Measurements from ENCODE around the gene OR2A5. TPM values are rescaled to one million over a fixed set of nuclear protein-coding genes. Genes with fewer than 3 reads are reported as not detected.

The OR2A5 gene
- total and polyA plus RNA-seq, 3 donors from 2014 or later = 0.31 to 0.43 TPM; not detected in 1

DNA sequence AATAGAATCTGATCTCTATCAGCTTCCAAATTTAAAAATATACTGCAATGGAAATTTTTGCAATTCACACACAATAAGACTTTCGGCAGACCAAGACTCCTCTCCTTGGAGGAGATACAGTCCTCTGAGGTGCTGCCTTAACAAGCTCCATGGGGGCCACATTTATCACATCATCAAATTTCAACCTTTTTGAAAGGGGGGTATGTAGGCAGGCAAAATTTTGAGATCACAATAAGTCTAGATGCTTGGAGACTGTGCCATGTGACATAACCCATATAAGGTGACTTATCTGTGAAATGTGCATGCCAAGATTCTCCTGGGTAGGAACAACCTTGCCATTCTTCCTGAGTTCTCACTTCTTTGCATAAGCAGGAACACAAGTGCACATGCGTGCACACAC lies 37.2 kb downstream of the OR2A5 start, which contains the start of gene OR2A12:
Gene OR2A12, plus strand, starts transcription at position 301 of the 400 bp plus-strand sequence. CDS start 8,830 bp downstream, outside the sequence.
- no peak for DNase-seq
- Histone ChIP-seq H3K36me3 (ENCODE audit: low read depth, missing control alignments) (no peaks in the 10 kb centered on the region), H3K4me3 (no peak within 1 kb of the TSS), H3K9me3 (no peaks in the 10 kb centered on the region), H3K27me3 (no peaks in the 10 kb centered on the region), H3K27ac (no peak within 1 kb of the TSS), H3K4me1 (no peaks in the 10 kb centered on the region)
- intact Hi-C loops (cut with DNase I; ENCODE audit: low total_unique reads) = no loop called here
- WGBS, 2 donors = 94 to 95% methylated on average over 2 of the region's 2 CpGs
- TF ChIP-seq, protein P1, sequence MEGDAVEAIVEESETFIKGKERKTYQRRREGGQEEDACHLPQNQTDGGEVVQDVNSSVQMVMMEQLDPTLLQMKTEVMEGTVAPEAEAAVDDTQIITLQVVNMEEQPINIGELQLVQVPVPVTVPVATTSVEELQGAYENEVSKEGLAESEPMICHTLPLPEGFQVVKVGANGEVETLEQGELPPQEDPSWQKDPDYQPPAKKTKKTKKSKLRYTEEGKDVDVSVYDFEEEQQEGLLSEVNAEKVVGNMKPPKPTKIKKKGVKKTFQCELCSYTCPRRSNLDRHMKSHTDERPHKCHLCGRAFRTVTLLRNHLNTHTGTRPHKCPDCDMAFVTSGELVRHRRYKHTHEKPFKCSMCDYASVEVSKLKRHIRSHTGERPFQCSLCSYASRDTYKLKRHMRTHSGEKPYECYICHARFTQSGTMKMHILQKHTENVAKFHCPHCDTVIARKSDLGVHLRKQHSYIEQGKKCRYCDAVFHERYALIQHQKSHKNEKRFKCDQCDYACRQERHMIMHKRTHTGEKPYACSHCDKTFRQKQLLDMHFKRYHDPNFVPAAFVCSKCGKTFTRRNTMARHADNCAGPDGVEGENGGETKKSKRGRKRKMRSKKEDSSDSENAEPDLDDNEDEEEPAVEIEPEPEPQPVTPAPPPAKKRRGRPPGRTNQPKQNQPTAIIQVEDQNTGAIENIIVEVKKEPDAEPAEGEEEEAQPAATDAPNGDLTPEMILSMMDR (IDR thresholded peaks at IDR 0.05) = no peak
- no peak for TF ChIP-seq POLR2A (IDR thresholded peaks at IDR 0.05)

DNA sequence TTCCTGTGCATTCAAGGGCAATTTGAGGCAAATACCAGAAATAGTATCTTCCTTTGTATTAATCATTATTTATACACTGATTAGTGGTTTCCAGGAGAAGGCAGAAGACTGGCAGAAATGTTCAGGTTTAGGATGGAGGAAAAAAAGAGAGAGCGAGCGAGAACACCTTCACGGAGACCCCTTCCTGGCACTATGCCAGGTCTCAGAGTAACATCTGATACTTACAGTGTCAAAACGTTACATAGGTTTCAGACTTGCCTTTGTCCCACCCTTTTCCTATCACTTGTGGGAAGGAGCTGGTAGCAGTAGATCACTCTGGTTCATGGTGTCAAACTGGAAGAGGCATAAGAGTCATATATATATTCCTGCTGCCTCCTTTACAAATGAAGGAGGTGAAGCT lies 38.0 kb downstream of the OR2A5 start:
- TF ChIP-seq, protein P1 (IDR thresholded peaks at IDR 0.05) = no peak
- TF ChIP-seq POLR2A (IDR thresholded peaks at IDR 0.05) = no peak
- Histone ChIP-seq H3K4me1 (no peaks in the 10 kb centered on the region), H3K36me3 (ENCODE audit: low read depth, missing control alignments) (no peaks in the 10 kb centered on the region), H3K9me3 (no peaks in the 10 kb centered on the region), H3K27me3 (no peaks in the 10 kb centered on the region), H3K27ac (no peak overlapping the region), H3K4me3 (no peak overlapping the region)
- intact Hi-C loops (cut with DNase I; ENCODE audit: low total_unique reads) = no loop called here
- no peak for DNase-seq
- WGBS, 2 donors = 52 to 59% methylated on average over 4 of the region's 4 CpGs

DNA sequence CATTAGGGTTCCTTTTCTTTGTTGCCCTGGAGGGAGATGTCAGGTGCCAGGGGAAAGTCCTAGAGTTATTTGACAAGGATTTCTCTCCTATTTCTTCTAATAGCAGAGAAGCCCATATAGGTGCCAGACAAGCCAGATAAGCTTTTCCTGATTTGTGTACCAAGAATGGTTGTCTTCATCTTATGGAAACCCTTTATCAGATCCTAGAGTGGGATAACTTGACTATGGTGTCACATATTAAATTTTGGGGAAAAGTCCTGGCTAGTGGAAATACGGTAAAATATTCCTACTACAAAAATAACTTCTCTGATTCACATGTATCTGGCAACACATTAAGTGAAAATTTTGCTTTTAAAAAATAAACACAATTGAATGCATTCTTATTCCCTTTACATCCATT lies 38.5 kb downstream of the OR2A5 start:
- TF ChIP-seq, protein P1 (IDR thresholded peaks at IDR 0.05) = no peak
- TF ChIP-seq POLR2A (IDR thresholded peaks at IDR 0.05) = no peak
- intact Hi-C loops (cut with DNase I; ENCODE audit: low total_unique reads) = no loop called here
- DNase-seq = no peak
- no peaks in the 10 kb centered on the region for H3K36me3 ChIP-seq (ENCODE audit: low read depth, missing control alignments)
- no peaks in the 10 kb centered on the region for H3K9me3 ChIP-seq
- no peak overlapping the region for H3K4me3 ChIP-seq
- H3K4me1 ChIP-seq = no peaks in the 10 kb centered on the region
- no peak overlapping the region for H3K27ac ChIP-seq
- no peaks in the 10 kb centered on the region for H3K27me3 ChIP-seq
- WGBS, 2 donors = 79 to 95% methylated on average over 1 of the region's 1 CpG

DNA sequence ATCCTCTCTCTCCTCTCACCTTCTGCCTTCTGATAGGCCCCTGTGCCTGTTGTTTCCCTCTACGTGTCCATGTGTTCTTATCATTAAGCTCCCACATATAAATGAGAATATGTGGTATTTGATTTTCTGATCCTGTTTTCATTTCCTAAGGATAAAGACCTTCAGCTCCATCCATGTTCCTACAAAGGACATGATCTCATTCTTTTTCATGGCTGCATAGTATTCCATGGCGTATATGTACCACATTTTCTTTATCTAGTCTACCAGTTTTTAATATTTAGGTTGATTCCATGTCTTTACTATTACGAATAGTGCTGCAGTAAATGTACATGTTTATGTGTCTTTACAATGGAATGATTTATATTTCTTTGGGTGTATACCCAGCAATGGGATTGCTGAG lies 41.9 kb downstream of the OR2A5 start:
- Histone ChIP-seq H3K36me3 (ENCODE audit: low read depth, missing control alignments) (no peaks in the 10 kb centered on the region), H3K27ac (no peak overlapping the region), H3K9me3 (no peaks in the 10 kb centered on the region), H3K4me1 (no peaks in the 10 kb centered on the region), H3K4me3 (no peak overlapping the region), H3K27me3 (no peaks in the 10 kb centered on the region)
- WGBS, 2 donors = 87 to 91% methylated on average over 3 of the region's 3 CpGs
- DNase-seq = no peak
- no peak for TF ChIP-seq POLR2A (IDR thresholded peaks at IDR 0.05)
- TF ChIP-seq, protein P1 (IDR thresholded peaks at IDR 0.05) = no peak
- intact Hi-C loops (cut with DNase I; ENCODE audit: low total_unique reads) = no loop called here

DNA sequence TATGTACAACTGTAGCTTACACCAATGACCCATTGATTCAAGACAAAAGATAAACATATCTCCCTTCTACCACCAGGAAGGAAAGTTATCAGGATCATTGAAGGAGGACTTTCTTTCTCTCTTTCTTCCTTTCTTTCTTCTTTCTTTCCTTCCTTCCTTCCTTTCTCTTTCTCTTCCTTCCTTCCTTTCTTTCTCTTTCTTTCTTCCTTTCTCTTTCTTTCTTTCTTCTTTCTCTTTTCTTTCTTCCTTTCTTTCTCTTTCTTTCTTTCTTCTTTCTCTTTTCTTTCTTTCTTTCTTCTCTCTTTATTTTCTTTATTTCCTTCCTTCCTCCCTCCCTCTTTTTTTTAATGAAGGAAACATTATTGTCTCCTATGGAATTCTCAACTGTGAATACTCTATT lies 50.0 kb downstream of the OR2A5 start:
- intact Hi-C loops (cut with DNase I; ENCODE audit: low total_unique reads) = no loop called here
- TF ChIP-seq, protein P1 (IDR thresholded peaks at IDR 0.05) = no peak
- no peak for TF ChIP-seq POLR2A (IDR thresholded peaks at IDR 0.05)
- H3K27me3 ChIP-seq = no peaks in the 10 kb centered on the region

More for the DNA sequence above, 50.0 kb downstream of the OR2A5 start:
- no peak overlapping the region for H3K27ac ChIP-seq
- H3K36me3 ChIP-seq (ENCODE audit: low read depth, missing control alignments) = no peaks in the 10 kb centered on the region
- no peak for DNase-seq
- no peaks in the 10 kb centered on the region for H3K4me1 ChIP-seq
- H3K4me3 ChIP-seq = no peak overlapping the region
- H3K9me3 ChIP-seq = no peaks in the 10 kb centered on the region

All from testis (tissue), 3 donors.